AG09309 (cell line): ENCODE results near the gene MEMO1.

Experiments used
- DNase-seq: peaks from one replicate; pipeline ENCODE4 v3.0.0-alpha.2; 2010; ENCODE audit warnings: low read depth
- H3K4me3 ChIP-seq: 2 replicates; pipeline ENCODE4 v1.5.1; 2011; ENCODE audit warnings: mild to moderate bottlenecking, low read depth, low read length, moderate library complexity; ENCODE audit not compliant: control insufficient read depth
- CTCF ChIP-seq: IDR thresholded peaks from 2 replicates; pipeline ENCODE4 v1.5.1; 2011; ENCODE audit warnings: mild to moderate bottlenecking, low read depth, low read length, inconsistent platforms; ENCODE audit not compliant: insufficient read depth, control insufficient read depth; ENCODE audit errors: missing control alignments

The MEMO1 gene

GRCh38 chr2:31832363-31832762 is 178.4 kb downstream of the MEMO1 start:
- H3K4me3 ChIP-seq = no peak overlapping the region
- DNase-seq = no peak
- no peak for TF ChIP-seq CTCF

- TF ChIP-seq CTCF = no peak
- no peak for DNase-seq
- H3K4me3 ChIP-seq = no peak overlapping the region
Observed at GRCh38 chr2:31831585-31831984, 179.2 kb downstream of the MEMO1 start.

GRCh38 chr2:31828891-31829290 is 181.9 kb downstream of the MEMO1 start:
- H3K4me3 ChIP-seq = no peak overlapping the region
- no peak for TF ChIP-seq CTCF
- no peak for DNase-seq

GRCh38 chr2:31823558-31823957 is 187.2 kb downstream of the MEMO1 start:
- TF ChIP-seq CTCF = no peak
- no peak overlapping the region for H3K4me3 ChIP-seq
- no peak for DNase-seq

GRCh38 chr2:31822587-31822986 is 188.2 kb downstream of the MEMO1 start:
- no peak overlapping the region for H3K4me3 ChIP-seq
- no peak for TF ChIP-seq CTCF
- DNase-seq = no peak
